Erythroblast (primary cell): Measurements from ENCODE around the gene ACP1.
A peak's percentile ranks its signal among the peaks of the same experiment; 100 is the strongest.

Experiments used
- DNase-seq, 2 experiments: peaks; one replicate each; lab custom pipeline; 2025; lab: John Stamatoyannopoulos, UW
- GATA1 ChIP-seq: IDR thresholded peaks from 2 replicates; pipeline ENCODE4 v1.6.1; 2011; ENCODE audit warnings: low read depth, mild to moderate bottlenecking, control low read depth, low read length, moderate library complexity
- POLR2A ChIP-seq: IDR thresholded peaks from 2 replicates; pipeline ENCODE4 v1.6.1; 2011; ENCODE audit warnings: mild to moderate bottlenecking, low read length

Gene ACP1

GRCh38 chr2:317501-318424 is 53.0 kb downstream of the ACP1 start:
- no peak for DNase-seq
- TF ChIP-seq GATA1 (no peak), POLR2A (no peak)

- TF ChIP-seq POLR2A (no peak), GATA1 (no peak)
- peak in 1 of 2 experiments; percentile 15 for DNase-seq
Measured at GRCh38 chr2:319059-319600, 54.4 kb downstream of the ACP1 start.

- no peak for DNase-seq
- TF ChIP-seq POLR2A, result no peak
- TF ChIP-seq GATA1, result no peak
Measured at GRCh38 chr2:320561-320960, 55.8 kb downstream of the ACP1 start.

- DNase-seq, result no peak
- TF ChIP-seq GATA1 (no peak), POLR2A (no peak)
Measured at GRCh38 chr2:322326-322725, 57.6 kb downstream of the ACP1 start.

GRCh38 chr2:323035-323434 is 58.3 kb downstream of the ACP1 start:
- no peak for DNase-seq
- TF ChIP-seq POLR2A (no peak), GATA1 (no peak)
